ENCODE measurements around the gene HDHD5.

The HDHD5 gene

GRCh38 chr22:17108256-17109112 is 50.6 kb downstream of the HDHD5 start:
- TF ChIP-seq, protein P1, sequence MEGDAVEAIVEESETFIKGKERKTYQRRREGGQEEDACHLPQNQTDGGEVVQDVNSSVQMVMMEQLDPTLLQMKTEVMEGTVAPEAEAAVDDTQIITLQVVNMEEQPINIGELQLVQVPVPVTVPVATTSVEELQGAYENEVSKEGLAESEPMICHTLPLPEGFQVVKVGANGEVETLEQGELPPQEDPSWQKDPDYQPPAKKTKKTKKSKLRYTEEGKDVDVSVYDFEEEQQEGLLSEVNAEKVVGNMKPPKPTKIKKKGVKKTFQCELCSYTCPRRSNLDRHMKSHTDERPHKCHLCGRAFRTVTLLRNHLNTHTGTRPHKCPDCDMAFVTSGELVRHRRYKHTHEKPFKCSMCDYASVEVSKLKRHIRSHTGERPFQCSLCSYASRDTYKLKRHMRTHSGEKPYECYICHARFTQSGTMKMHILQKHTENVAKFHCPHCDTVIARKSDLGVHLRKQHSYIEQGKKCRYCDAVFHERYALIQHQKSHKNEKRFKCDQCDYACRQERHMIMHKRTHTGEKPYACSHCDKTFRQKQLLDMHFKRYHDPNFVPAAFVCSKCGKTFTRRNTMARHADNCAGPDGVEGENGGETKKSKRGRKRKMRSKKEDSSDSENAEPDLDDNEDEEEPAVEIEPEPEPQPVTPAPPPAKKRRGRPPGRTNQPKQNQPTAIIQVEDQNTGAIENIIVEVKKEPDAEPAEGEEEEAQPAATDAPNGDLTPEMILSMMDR (IDR thresholded peaks at IDR 0.05; ENCODE audit: extremely low read depth, insufficient read depth, missing control alignments) = no peak

DNA sequence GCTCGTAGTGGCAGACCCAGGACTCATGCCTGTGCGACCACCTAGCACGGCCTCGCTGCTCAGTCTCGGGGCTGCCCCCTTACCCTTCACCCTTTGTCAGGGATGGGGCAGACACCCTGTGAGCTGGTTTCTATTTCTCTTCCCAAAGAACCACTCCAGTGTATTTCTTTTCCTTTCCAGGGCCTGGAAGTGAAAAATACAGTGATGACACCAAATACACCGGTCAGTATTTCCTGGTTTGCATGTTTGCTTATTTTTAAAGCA is 51.6 kb downstream of the HDHD5 start:
- TF ChIP-seq, protein P1 (IDR thresholded peaks at IDR 0.05; ENCODE audit: extremely low read depth, insufficient read depth, missing control alignments) = no peak
- in situ Hi-C loops (cut with MboI; ENCODE audit: low pct_unique_long_range_greater_than_20kb, low sequenced_read_pairs, unreplicated experiment) = no loop called here
- no peak for DNase-seq (ENCODE audit: low spot score)

More at GRCh38 chr22:17108256-17109112, 50.6 kb downstream of the HDHD5 start:
- DNase-seq (ENCODE audit: low spot score) = no peak
- in situ Hi-C loops (cut with MboI; ENCODE audit: low pct_unique_long_range_greater_than_20kb, low sequenced_read_pairs, unreplicated experiment) = no loop called here

DNA sequence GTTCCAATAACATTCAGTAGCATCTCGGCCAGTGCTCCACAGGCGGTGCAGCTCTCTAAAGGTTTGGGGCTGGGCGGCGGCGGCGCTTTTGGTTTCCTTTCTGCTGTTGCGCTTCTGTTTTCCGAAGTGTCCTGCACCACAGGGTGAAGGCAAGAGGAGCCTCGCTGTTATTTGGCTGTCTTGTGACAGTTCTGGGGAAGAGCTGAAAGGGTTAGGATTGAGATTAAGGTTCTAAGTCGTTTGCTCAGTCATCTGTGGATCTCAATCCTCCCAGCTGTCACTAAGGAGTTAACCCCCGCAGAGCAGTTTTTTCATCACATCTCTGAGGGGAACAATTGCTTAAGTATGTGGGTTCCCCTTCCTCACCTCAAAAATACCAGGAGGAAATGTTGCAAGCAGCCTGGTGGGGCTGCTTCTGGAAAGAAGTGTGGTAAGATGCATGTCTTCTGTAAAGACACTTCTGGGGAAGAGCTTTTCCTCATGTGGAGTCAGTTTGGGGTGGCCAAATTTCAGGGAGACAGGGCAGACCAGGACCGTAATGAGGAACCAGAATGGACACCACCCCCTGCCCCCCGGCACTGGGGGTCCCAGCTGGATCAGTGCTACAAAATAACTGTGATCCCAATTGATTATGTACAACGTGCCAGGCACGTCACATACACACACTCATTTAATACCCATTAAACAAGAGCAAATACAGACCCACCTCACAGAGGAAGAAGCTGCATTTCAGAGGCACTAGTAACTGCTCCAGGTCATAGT is 52.1 kb downstream of the HDHD5 start:
- in situ Hi-C loops (cut with MboI; ENCODE audit: low pct_unique_long_range_greater_than_20kb, low sequenced_read_pairs, unreplicated experiment) = no loop called here
- TF ChIP-seq, protein P1 (IDR thresholded peaks at IDR 0.05; ENCODE audit: extremely low read depth, insufficient read depth, missing control alignments) = no peak
- no peak for DNase-seq (ENCODE audit: low spot score)

DNA sequence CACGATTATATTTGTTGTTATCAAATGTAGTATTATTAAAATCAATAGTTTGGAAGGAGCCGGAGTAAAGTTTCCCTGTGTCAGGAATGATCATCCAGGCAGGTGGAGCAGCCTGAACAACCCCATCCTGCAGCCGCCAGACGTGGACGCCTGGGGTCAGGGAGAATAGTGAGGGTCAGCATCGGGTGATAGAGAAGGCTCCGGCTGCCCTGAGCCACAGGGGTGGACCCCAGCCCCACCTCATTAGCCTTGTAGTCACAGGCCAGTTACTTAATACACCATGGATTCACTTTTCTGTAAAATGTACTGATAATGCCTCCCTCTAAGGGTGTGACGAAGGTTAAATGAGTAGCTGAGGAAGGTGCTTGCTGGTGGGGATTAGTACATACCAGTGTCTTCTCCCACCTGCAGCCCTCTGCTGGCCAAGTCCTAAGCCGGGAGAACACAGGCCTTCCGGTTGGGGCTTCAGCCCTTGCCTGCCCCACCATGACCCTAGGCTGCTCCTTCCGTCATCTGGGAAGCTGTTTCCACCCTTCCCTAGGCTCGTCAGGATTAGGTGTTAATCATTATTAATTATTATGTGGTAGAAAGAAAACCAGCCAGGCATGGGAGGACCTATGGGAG is 52.8 kb downstream of the HDHD5 start:
- TF ChIP-seq, protein P1 (IDR thresholded peaks at IDR 0.05; ENCODE audit: extremely low read depth, insufficient read depth, missing control alignments) = no peak
- no peak for DNase-seq (ENCODE audit: low spot score)
- in situ Hi-C loops (cut with MboI; ENCODE audit: low pct_unique_long_range_greater_than_20kb, low sequenced_read_pairs, unreplicated experiment) = no loop called here

GRCh38 chr22:17105143-17106129 is 53.6 kb downstream of the HDHD5 start:
- TF ChIP-seq, protein P1 (IDR thresholded peaks at IDR 0.05; ENCODE audit: extremely low read depth, insufficient read depth, missing control alignments) = no peak
- in situ Hi-C loops (cut with MboI; ENCODE audit: low pct_unique_long_range_greater_than_20kb, low sequenced_read_pairs, unreplicated experiment) = no loop called here
- no peak for DNase-seq (ENCODE audit: low spot score)
